Measurements from ENCODE around the gene MYZAP.

DNA sequence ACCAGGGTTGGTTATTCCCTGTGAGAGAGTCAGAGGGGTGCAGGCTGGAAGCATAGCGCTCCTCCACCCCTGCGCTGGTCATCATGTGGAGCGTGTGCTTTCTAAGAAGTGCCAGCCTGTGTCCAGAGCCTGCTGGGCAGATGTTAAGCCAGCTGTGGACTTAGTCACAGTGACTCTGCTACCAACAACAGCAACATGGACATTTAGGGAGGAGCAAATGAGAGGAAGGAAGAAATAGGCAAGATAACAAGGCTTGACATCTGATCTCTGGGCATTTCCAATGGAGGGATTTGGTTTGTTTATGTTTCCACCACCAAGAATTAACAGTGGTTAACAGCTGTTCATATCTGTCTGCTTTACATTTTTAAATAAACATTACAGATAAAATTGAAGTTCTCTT lies 36.4 kb upstream of the MYZAP start:
- TF ChIP-seq, protein P1, sequence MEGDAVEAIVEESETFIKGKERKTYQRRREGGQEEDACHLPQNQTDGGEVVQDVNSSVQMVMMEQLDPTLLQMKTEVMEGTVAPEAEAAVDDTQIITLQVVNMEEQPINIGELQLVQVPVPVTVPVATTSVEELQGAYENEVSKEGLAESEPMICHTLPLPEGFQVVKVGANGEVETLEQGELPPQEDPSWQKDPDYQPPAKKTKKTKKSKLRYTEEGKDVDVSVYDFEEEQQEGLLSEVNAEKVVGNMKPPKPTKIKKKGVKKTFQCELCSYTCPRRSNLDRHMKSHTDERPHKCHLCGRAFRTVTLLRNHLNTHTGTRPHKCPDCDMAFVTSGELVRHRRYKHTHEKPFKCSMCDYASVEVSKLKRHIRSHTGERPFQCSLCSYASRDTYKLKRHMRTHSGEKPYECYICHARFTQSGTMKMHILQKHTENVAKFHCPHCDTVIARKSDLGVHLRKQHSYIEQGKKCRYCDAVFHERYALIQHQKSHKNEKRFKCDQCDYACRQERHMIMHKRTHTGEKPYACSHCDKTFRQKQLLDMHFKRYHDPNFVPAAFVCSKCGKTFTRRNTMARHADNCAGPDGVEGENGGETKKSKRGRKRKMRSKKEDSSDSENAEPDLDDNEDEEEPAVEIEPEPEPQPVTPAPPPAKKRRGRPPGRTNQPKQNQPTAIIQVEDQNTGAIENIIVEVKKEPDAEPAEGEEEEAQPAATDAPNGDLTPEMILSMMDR (IDR thresholded peaks at IDR 0.05; ENCODE audit: insufficient read depth, low read length) = no peak
- TF ChIP-seq POLR2AphosphoS5 (IDR thresholded peaks at IDR 0.05; ENCODE audit: low read depth) (no peak), GABPA (IDR thresholded peaks at IDR 0.05; ENCODE audit: low read depth) (no peak)
- TF ChIP-seq, protein P2, sequence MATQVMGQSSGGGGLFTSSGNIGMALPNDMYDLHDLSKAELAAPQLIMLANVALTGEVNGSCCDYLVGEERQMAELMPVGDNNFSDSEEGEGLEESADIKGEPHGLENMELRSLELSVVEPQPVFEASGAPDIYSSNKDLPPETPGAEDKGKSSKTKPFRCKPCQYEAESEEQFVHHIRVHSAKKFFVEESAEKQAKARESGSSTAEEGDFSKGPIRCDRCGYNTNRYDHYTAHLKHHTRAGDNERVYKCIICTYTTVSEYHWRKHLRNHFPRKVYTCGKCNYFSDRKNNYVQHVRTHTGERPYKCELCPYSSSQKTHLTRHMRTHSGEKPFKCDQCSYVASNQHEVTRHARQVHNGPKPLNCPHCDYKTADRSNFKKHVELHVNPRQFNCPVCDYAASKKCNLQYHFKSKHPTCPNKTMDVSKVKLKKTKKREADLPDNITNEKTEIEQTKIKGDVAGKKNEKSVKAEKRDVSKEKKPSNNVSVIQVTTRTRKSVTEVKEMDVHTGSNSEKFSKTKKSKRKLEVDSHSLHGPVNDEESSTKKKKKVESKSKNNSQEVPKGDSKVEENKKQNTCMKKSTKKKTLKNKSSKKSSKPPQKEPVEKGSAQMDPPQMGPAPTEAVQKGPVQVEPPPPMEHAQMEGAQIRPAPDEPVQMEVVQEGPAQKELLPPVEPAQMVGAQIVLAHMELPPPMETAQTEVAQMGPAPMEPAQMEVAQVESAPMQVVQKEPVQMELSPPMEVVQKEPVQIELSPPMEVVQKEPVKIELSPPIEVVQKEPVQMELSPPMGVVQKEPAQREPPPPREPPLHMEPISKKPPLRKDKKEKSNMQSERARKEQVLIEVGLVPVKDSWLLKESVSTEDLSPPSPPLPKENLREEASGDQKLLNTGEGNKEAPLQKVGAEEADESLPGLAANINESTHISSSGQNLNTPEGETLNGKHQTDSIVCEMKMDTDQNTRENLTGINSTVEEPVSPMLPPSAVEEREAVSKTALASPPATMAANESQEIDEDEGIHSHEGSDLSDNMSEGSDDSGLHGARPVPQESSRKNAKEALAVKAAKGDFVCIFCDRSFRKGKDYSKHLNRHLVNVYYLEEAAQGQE (IDR thresholded peaks at IDR 0.05; ENCODE audit: insufficient replicate concordance, low read depth) = no peak

All from HL-60 (cell line).